PFSK-1 (cell line): ENCODE results near the gene DNAH14.

Experiments used
- POLR2AphosphoS5 ChIP-seq: IDR thresholded peaks from 2 replicates; pipeline ENCODE4 v1.6.1; 2012; ENCODE audit warnings: low read depth, mild to moderate bottlenecking, control low read depth, low read length, moderate library complexity
- SIN3A ChIP-seq: IDR thresholded peaks from 2 replicates; pipeline ENCODE4 v1.6.1; 2012; ENCODE audit warnings: mild to moderate bottlenecking, low read length, moderate library complexity, borderline replicate concordance; ENCODE audit not compliant: insufficient read depth
- TAF1 ChIP-seq: IDR thresholded peaks from 2 replicates; pipeline ENCODE4 v1.6.1; 2012; ENCODE audit warnings: low read length, control low read depth, borderline replicate concordance; ENCODE audit not compliant: insufficient read depth
- TF ChIP-seq, protein P1 (sequence below), 2 experiments: IDR thresholded peaks; 2 replicates each; pipeline versions ENCODE4 v1.6.1 to v1.8.0; 2011 to 2012; ENCODE audit warnings: low read depth in 2 of 2, low read length in 2 of 2, control low read depth in 1 of 2, inconsistent platforms in 1 of 2, mild to moderate bottlenecking in 1 of 2, moderate library complexity in 1 of 2; ENCODE audit not compliant: insufficient read depth in 1 of 2

DNA sequence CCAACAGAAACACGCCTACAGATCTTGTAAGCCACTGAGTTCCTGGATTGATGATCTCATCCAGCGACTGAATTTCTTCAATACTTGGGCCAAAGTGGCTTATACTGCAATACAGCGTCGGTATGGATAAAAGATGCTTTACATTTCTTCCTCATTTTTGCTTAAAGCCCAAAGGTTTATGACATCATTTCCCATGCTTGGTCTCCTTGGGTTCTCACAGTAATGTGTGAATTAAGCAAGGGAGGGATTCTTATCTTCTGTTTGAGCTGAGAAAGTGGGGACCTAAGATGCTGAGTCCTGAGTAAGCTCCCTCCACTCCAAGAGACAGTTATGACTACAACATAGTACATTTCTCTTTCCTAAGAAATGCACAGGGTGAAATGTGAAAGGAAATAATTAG lies 458.9 kb downstream of the DNAH14 start:
- TF ChIP-seq TAF1 (no peak), SIN3A (no peak), POLR2AphosphoS5 (no peak)
- TF ChIP-seq, protein P1, sequence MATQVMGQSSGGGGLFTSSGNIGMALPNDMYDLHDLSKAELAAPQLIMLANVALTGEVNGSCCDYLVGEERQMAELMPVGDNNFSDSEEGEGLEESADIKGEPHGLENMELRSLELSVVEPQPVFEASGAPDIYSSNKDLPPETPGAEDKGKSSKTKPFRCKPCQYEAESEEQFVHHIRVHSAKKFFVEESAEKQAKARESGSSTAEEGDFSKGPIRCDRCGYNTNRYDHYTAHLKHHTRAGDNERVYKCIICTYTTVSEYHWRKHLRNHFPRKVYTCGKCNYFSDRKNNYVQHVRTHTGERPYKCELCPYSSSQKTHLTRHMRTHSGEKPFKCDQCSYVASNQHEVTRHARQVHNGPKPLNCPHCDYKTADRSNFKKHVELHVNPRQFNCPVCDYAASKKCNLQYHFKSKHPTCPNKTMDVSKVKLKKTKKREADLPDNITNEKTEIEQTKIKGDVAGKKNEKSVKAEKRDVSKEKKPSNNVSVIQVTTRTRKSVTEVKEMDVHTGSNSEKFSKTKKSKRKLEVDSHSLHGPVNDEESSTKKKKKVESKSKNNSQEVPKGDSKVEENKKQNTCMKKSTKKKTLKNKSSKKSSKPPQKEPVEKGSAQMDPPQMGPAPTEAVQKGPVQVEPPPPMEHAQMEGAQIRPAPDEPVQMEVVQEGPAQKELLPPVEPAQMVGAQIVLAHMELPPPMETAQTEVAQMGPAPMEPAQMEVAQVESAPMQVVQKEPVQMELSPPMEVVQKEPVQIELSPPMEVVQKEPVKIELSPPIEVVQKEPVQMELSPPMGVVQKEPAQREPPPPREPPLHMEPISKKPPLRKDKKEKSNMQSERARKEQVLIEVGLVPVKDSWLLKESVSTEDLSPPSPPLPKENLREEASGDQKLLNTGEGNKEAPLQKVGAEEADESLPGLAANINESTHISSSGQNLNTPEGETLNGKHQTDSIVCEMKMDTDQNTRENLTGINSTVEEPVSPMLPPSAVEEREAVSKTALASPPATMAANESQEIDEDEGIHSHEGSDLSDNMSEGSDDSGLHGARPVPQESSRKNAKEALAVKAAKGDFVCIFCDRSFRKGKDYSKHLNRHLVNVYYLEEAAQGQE (IDR thresholded peaks at IDR 0.05; ENCODE audit: insufficient read depth in 1 of 2, low read depth in 2 of 2, low read length in 2 of 2): no peak
